Upper lobe of left lung (tissue), 4 donors: Measurements from ENCODE around the gene MAML2.
"Not testable (repeated sequence)": the region's sequence is repeated elsewhere in the genome, so short reads cannot be mapped to it uniquely, and the experiment has no call there.

Source experiments
- EP300 ChIP-seq, 4 donors: sonication (generic); formaldehyde crosslinking; IDR thresholded peaks; one replicate each; pipeline ENCODE4 v1.5.1; 2017; ENCODE audit warnings: antibody characterized with exemption in 4 of 4, control low read depth in 2 of 4
- POLR2AphosphoS5 ChIP-seq, 2 donors: sonication (generic); formaldehyde crosslinking; IDR thresholded peaks; one replicate each; pipeline ENCODE4 v1.5.1; 2017; ENCODE audit warnings: antibody characterized with exemption in 2 of 2
- TF ChIP-seq, protein P1 (sequence below), 6 experiments: fragments of 450-650 bp in 4 of 6; fragments of 200-600 bp in 2 of 6; sonication (generic) in 2 of 6; IDR thresholded peaks; one replicate each; pipeline ENCODE4 v1.5.1; 2016 to 2019; ENCODE audit warnings: antibody characterized with exemption in 6 of 6

DNA sequence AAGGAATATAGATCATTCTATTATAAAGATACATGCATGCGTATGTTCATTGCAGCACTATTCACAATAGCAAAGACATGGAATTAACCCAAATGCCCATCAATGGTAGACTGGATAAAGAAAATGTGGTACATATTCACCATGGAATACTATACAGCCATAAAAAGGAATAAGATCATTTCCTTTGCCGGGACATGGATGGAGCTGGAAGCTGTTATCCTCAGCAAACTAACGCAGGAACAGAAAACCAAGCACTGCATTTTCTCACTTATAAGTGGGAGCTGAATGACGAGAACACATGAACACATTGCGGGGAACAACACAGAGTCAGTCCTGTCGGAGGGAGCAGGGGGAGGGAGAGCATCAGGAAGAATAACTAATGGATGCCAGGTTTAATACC lies 57.0 kb downstream of the MAML2 start:
- TF ChIP-seq, protein P1, sequence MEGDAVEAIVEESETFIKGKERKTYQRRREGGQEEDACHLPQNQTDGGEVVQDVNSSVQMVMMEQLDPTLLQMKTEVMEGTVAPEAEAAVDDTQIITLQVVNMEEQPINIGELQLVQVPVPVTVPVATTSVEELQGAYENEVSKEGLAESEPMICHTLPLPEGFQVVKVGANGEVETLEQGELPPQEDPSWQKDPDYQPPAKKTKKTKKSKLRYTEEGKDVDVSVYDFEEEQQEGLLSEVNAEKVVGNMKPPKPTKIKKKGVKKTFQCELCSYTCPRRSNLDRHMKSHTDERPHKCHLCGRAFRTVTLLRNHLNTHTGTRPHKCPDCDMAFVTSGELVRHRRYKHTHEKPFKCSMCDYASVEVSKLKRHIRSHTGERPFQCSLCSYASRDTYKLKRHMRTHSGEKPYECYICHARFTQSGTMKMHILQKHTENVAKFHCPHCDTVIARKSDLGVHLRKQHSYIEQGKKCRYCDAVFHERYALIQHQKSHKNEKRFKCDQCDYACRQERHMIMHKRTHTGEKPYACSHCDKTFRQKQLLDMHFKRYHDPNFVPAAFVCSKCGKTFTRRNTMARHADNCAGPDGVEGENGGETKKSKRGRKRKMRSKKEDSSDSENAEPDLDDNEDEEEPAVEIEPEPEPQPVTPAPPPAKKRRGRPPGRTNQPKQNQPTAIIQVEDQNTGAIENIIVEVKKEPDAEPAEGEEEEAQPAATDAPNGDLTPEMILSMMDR (IDR thresholded peaks at IDR 0.05): not testable (repeated sequence)
- TF ChIP-seq POLR2AphosphoS5, EP300 (IDR thresholded peaks at IDR 0.05): not testable (repeated sequence)
